Stomach (tissue), 9 donors: ENCODE measurements around the gene SIRPB2. TPM values are rescaled to one million over a fixed set of nuclear protein-coding genes. Genes with fewer than 3 reads are reported as not detected.
"Not testable (repeated sequence)": the region's sequence is repeated elsewhere in the genome, so short reads cannot be mapped to it uniquely, and the experiment has no call there.

ENCODE experiments used
- DNase-seq, 2 donors: peaks; one replicate each; pipeline versions ENCODE4 v3.0.0 to v3.0.0-alpha.2; 2013 to 2019
- H3K27ac ChIP-seq, 5 donors: fragments of 200-600 bp in 4 of 5; sonication (generic) in 4 of 5; one replicate each; pipeline ENCODE4 v1.5.1; 2013 to 2019; ENCODE audit warnings: mild to moderate bottlenecking in 1 of 5, moderate library complexity in 1 of 5
- H3K27me3 ChIP-seq, 3 donors: fragments of 200-600 bp; sonication (generic); one replicate each; pipeline ENCODE4 v1.5.1; 2017 to 2019; ENCODE audit warnings: mixed run types in 1 of 3
- H3K36me3 ChIP-seq, 4 donors: fragments of 200-600 bp; sonication (generic); 1 replicate in 3 of 4; 2 replicates in 1 of 4; pipeline ENCODE4 v1.5.1; 2016 to 2019
- H3K4me1 ChIP-seq, 4 donors: fragments of 200-600 bp; sonication (generic); one replicate each; pipeline ENCODE4 v1.5.1; 2016 to 2019
- H3K4me3 ChIP-seq, 4 donors: fragments of 200-600 bp; sonication (generic) in 3 of 4; one replicate each; pipeline ENCODE4 v1.5.1; 2016 to 2019; ENCODE audit warnings: mild to moderate bottlenecking in 1 of 4
- H3K9me3 ChIP-seq, 4 donors: fragments of 200-600 bp; sonication (generic); one replicate each; pipeline ENCODE4 v1.5.1; 2016 to 2019
- CTCF ChIP-seq, 7 experiments: fragments of 450-650 bp in 4 of 7; fragments of 200-600 bp in 3 of 7; sonication (generic) in 3 of 7; IDR thresholded peaks; one replicate each; pipeline ENCODE4 v1.5.1; 2016 to 2019; ENCODE audit warnings: antibody characterized with exemption in 7 of 7, control low read depth in 2 of 7, mild to moderate bottlenecking in 1 of 7
- EP300 ChIP-seq: sonication (generic); formaldehyde crosslinking; IDR thresholded peaks from one replicate; pipeline ENCODE4 v1.6.1; 2017; ENCODE audit warnings: antibody characterized with exemption
- POLR2A ChIP-seq, 4 donors: fragments of 450-650 bp; IDR thresholded peaks; one replicate each; pipeline ENCODE4 v1.6.1; 2016; ENCODE audit warnings: antibody characterized with exemption in 4 of 4, control low read depth in 2 of 4, mild to moderate bottlenecking in 1 of 4, moderate library complexity in 1 of 4
- POLR2AphosphoS5 ChIP-seq, 3 donors: sonication (generic); formaldehyde crosslinking; IDR thresholded peaks; one replicate each; pipeline ENCODE4 v1.6.1; 2016; ENCODE audit warnings: antibody characterized with exemption in 3 of 3
- WGBS, 5 donors: extraction: QIAGEN DNeasy Blood & Tissue Kit in 3 of 5; methylation state at CpG; one replicate each; pipeline versions ENCODE4 v1.1.5 to v1.1.7; 2013 to 2018; 5-methylcytosine and 5-hydroxymethylcytosine counted together
- intact Hi-C: fragments of 100-400 bp; cut with DNase I; formaldehyde crosslinking; loops from one replicate; pipeline ENCODE4 v1.15.1; 2023; ENCODE audit warnings: low total_unique reads
- polyA plus RNA-seq, 3 donors: library from polyadenylated mRNA; stranded (reverse); fragments of 200-250 nt; gene quantifications; one replicate each; pipeline ENCODE4 v1.2.3, GENCODE V29; 2013
- total RNA-seq, 5 donors: library from RNA; depleted of rRNA; stranded (reverse); fragments of >200 nt; gene quantifications; one replicate each; pipeline versions ENCODE4 v1.1.0 to v1.2.3, GENCODE V29; 2014 to 2016
- donor health status: healthy with polysubstance abuse.
- donor health status: Bipolar disorder and iron deficiency.
- donor health status: healthy.

SIRPB2 gene
- total and polyA plus RNA-seq, 8 donors = 0.43 to 7.6 (median 2.4) TPM

- Histone ChIP-seq H3K9me3 (no peaks in the 10 kb centered on the region), H3K4me1 (no peaks in the 10 kb centered on the region), H3K27me3 (peaks cover 0 to 15% (median 0%) of the 10 kb centered on the region in 3 donors), H3K27ac (no peak overlapping the region), H3K36me3 (no peaks in the 10 kb centered on the region), H3K4me3 (no peak overlapping the region)
- no peak for DNase-seq
- 70 to 79% (median 74%) methylated on average over 8 of the region's 8 CpGs for WGBS, 5 donors
- intact Hi-C loops = no loop called here
- TF ChIP-seq EP300 (no peak), POLR2A (IDR thresholded peaks at IDR 0.05) (no peak), POLR2AphosphoS5 (IDR thresholded peaks at IDR 0.05) (no peak), CTCF (IDR thresholded peaks at IDR 0.05) (no peak)
Observed at GRCh38 chr20:1499528-1500420, 8.6 kb upstream of the SIRPB2 start.

GRCh38 chr20:1497371-1497770, 6.2 kb upstream of the SIRPB2 start:
- intact Hi-C loops, DNase-seq, H3K4me1 ChIP-seq, H3K27ac ChIP-seq, H3K4me3 ChIP-seq, H3K9me3 ChIP-seq, H3K36me3 ChIP-seq: not testable (repeated sequence)
- 82 to 100% (median 92%) methylated on average over 5 of the region's 5 CpGs for WGBS, 5 donors
- peaks cover 0 to 20% (median 0%) of the 10 kb centered on the region in 3 donors for H3K27me3 ChIP-seq

- H3K9me3 ChIP-seq = no peaks in the 10 kb centered on the region
- no peaks in the 10 kb centered on the region for H3K36me3 ChIP-seq
- H3K4me1 ChIP-seq = peaks cover 0 to 8% (median 0%) of the 10 kb centered on the region in 4 donors
- no peak overlapping the region for H3K27ac ChIP-seq
- 75 to 93% (median 84%) methylated on average over 3 of the region's 3 CpGs for WGBS, 5 donors
- H3K27me3 ChIP-seq = peaks cover 0 to 20% (median 0%) of the 10 kb centered on the region in 3 donors
- intact Hi-C loops = no loop called here
- TF ChIP-seq CTCF (IDR thresholded peaks at IDR 0.05) (no peak), POLR2A (IDR thresholded peaks at IDR 0.05) (no peak)
- H3K4me3 ChIP-seq = no peak overlapping the region
- no peak for DNase-seq
Observed at GRCh38 chr20:1496930-1497329, 5.7 kb upstream of the SIRPB2 start.

- WGBS, 5 donors = 22 to 41% (median 38%) methylated on average over 3 of the region's 3 CpGs
- intact Hi-C loops = no loop called here
- peaks cover 0 to 8% (median 0%) of the 10 kb centered on the region in 4 donors for H3K4me1 ChIP-seq
- no peak for TF ChIP-seq POLR2AphosphoS5 (IDR thresholded peaks at IDR 0.05)
- no peak for TF ChIP-seq POLR2A (IDR thresholded peaks at IDR 0.05)
- TF ChIP-seq EP300 = no peak
- no peak for TF ChIP-seq CTCF (IDR thresholded peaks at IDR 0.05)
- no peak overlapping the region for H3K4me3 ChIP-seq
- H3K27me3 ChIP-seq = peaks cover 0 to 9% (median 0%) of the 10 kb centered on the region in 3 donors
- H3K36me3 ChIP-seq = no peaks in the 10 kb centered on the region
- H3K27ac ChIP-seq = no peak overlapping the region
- no peaks in the 10 kb centered on the region for H3K9me3 ChIP-seq
- no peak for DNase-seq
Observed at GRCh38 chr20:1494436-1494835, 3.2 kb upstream of the SIRPB2 start.

DNA sequence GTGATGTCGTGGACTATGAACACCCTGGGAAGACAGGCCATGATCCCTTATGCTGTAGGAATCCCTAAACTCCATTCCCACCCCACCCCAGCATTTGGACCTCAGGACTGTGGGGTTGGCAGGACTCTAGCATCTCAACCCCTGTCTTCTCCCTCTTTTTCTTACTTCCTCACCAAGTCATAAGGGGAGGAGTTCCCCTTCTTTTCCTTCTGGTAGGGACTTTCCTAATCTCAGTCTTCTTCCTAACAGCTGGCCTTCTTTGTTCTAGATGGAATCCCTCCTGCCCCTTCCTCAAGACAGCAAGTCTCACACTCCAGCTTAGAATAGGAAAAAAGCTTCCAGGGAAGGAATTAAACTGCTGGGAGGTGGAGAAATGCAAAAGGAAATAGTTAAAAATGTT, 2.3 kb upstream of the SIRPB2 start:
- 71 to 88% (median 78%) methylated on average over 1 of the region's 1 CpG for WGBS, 5 donors
- H3K27ac ChIP-seq = no peak overlapping the region
- DNase-seq = no peak
- intact Hi-C loops = no loop called here
- H3K36me3 ChIP-seq = no peaks in the 10 kb centered on the region
- no peaks in the 10 kb centered on the region for H3K9me3 ChIP-seq
- peaks cover 0 to 5% (median 0%) of the 10 kb centered on the region in 3 donors for H3K27me3 ChIP-seq
- peaks cover 0 to 8% (median 0%) of the 10 kb centered on the region in 4 donors for H3K4me1 ChIP-seq
- TF ChIP-seq POLR2A (IDR thresholded peaks at IDR 0.05) (no peak), EP300 (no peak), POLR2AphosphoS5 (IDR thresholded peaks at IDR 0.05) (no peak), CTCF (IDR thresholded peaks at IDR 0.05) (no peak)
- no peak overlapping the region for H3K4me3 ChIP-seq
